GM19324 (cell line): ENCODE results near the gene GRIP2.

ENCODE experiments used
- ATAC-seq: cut with Tn5 transposase; IDR thresholded peaks from one replicate; pipeline ENCODE4 v1.9.1; 2021; ENCODE audit warnings: mild to moderate bottlenecking, moderate library complexity; ENCODE audit not compliant: unreplicated experiment, low FRiP score

Gene GRIP2

GRCh38 chr3:14488286-14489041 lies 51.7 kb downstream of the GRIP2 start:
- ATAC-seq: no peak

- ATAC-seq: no peak
Measured at GRCh38 chr3:14487821-14488220, 52.3 kb downstream of the GRIP2 start.

- no peak for ATAC-seq
Measured at GRCh38 chr3:14487086-14487485, 53.1 kb downstream of the GRIP2 start.

- ATAC-seq: no peak
Measured at GRCh38 chr3:14486460-14486859, 53.7 kb downstream of the GRIP2 start.

- ATAC-seq: no peak
Measured at GRCh38 chr3:14485981-14486380, 54.2 kb downstream of the GRIP2 start.

- ATAC-seq: no peak
Measured at GRCh38 chr3:14484741-14485140, 55.4 kb downstream of the GRIP2 start.

GRCh38 chr3:14483286-14483685 lies 56.9 kb downstream of the GRIP2 start:
- ATAC-seq: no peak

GRCh38 chr3:14482271-14482721 lies 57.8 kb downstream of the GRIP2 start:
- no peak for ATAC-seq

- no peak for ATAC-seq
Measured at GRCh38 chr3:14481646-14482036, 58.5 kb downstream of the GRIP2 start.

- no peak for ATAC-seq
Measured at GRCh38 chr3:14481018-14481645, 59.0 kb downstream of the GRIP2 start.

GRCh38 chr3:14480207-14481017 lies 59.7 kb downstream of the GRIP2 start:
- ATAC-seq: no peak

GRCh38 chr3:14479591-14479990 lies 60.6 kb downstream of the GRIP2 start:
- no peak for ATAC-seq

GRCh38 chr3:14478956-14479550 lies 61.1 kb downstream of the GRIP2 start:
- ATAC-seq: no peak

- no peak for ATAC-seq
Measured at GRCh38 chr3:14477311-14477935, 62.7 kb downstream of the GRIP2 start.

GRCh38 chr3:14476583-14477265 lies 63.4 kb downstream of the GRIP2 start:
- no peak for ATAC-seq

GRCh38 chr3:14475621-14476020 lies 64.5 kb downstream of the GRIP2 start:
- ATAC-seq: no peak

- no peak for ATAC-seq
Measured at GRCh38 chr3:14474363-14475081, 65.6 kb downstream of the GRIP2 start.

GRCh38 chr3:14473411-14473891 lies 66.7 kb downstream of the GRIP2 start:
- no peak for ATAC-seq
